Lower leg skin (tissue), 4 donors: Measurements from ENCODE around the gene XRCC2. TPM values are rescaled to one million over a fixed set of nuclear protein-coding genes. Genes with fewer than 3 reads are reported as not detected.
"Not testable (repeated sequence)": the region's sequence is repeated elsewhere in the genome, so short reads cannot be mapped to it uniquely, and the experiment has no call there.

Experiments
- DNase-seq, 2 donors: peaks; one replicate each; pipeline ENCODE4 v3.0.0-alpha.2; 2019; ENCODE audit warnings: low spot score in 2 of 2
- H3K4me3 ChIP-seq: fragments of 200-600 bp; sonication (generic); 2 replicates; pipeline ENCODE4 v1.5.1; 2017; ENCODE audit warnings: mild to moderate bottlenecking, low read depth; ENCODE audit not compliant: poor library complexity, severe bottlenecking
- CTCF ChIP-seq, 3 donors: fragments of 450-650 bp; IDR thresholded peaks; one replicate each; pipeline ENCODE4 v1.5.1; 2016; ENCODE audit warnings: antibody characterized with exemption in 3 of 3, mild to moderate bottlenecking in 3 of 3, moderate library complexity in 2 of 3
- POLR2A ChIP-seq, 2 donors: fragments of 450-650 bp; IDR thresholded peaks; one replicate each; pipeline ENCODE4 v1.6.1; 2016 to 2017; ENCODE audit warnings: antibody characterized with exemption in 2 of 2, mild to moderate bottlenecking in 1 of 2, moderate library complexity in 1 of 2
- WGBS, 2 donors: methylation state at CpG; one replicate each; pipeline ENCODE4 v1.1.5; 2018; 5-methylcytosine and 5-hydroxymethylcytosine counted together
- intact Hi-C: fragments of 100-400 bp; cut with DNase I; formaldehyde crosslinking; loops from one replicate; pipeline ENCODE4 v1.15.0; 2023; ENCODE audit warnings: low total_unique reads
- total RNA-seq, 4 donors: library from RNA; depleted of rRNA; stranded (reverse); fragments of >200 nt; gene quantifications; one replicate each; pipeline ENCODE4 v1.1.0, GENCODE V29; 2016

The XRCC2 gene
- total RNA-seq, 4 donors from 2014 or later = 0.25 to 1.1 (median 0.81) TPM

- TF ChIP-seq CTCF (IDR thresholded peaks at IDR 0.05) = no peak
- no peak for TF ChIP-seq POLR2A (IDR thresholded peaks at IDR 0.05)
- intact Hi-C loops = no loop called here
- H3K4me3 ChIP-seq = no peak overlapping the region
- DNase-seq = no peak
- 93 to 96% methylated on average over 11 of the region's 11 CpGs for WGBS, 2 donors
Measured at GRCh38 chr7:152663148-152663740, 12.7 kb downstream of the XRCC2 start.

GRCh38 chr7:152661479-152661878 lies 14.5 kb downstream of the XRCC2 start:
- no peak for DNase-seq
- H3K4me3 ChIP-seq = no peak overlapping the region
- WGBS, 2 donors = 95 to 100% methylated on average over 1 of the region's 1 CpG
- intact Hi-C loops = no loop called here
- TF ChIP-seq POLR2A (IDR thresholded peaks at IDR 0.05) (no peak), CTCF (IDR thresholded peaks at IDR 0.05) (no peak)

GRCh38 chr7:152660021-152660420 lies 15.9 kb downstream of the XRCC2 start:
- TF ChIP-seq CTCF (IDR thresholded peaks at IDR 0.05) = no peak
- no peak for TF ChIP-seq POLR2A (IDR thresholded peaks at IDR 0.05)
- intact Hi-C loops = no loop called here
- H3K4me3 ChIP-seq = no peak overlapping the region
- WGBS, 2 donors = 92 to 96% methylated on average over 7 of the region's 7 CpGs
- DNase-seq = no peak

DNA sequence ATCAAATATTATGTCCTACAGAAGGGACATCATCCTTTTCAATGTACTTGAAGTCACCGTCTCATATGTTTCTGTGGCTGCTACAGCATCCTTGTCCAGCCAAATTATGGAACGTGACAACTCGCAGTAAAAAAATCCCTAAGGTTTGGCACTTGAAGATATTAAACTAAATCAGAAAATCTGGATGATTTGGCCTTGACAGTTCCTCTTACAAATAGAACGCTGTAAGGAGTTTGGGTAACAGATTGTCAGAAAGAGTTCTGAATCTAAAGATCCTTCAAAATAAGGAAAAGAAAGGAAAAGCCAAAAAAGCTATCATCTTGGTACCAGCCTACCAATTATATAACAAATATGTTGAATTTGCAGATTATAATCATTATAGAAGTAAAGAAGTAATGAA lies 21.0 kb downstream of the XRCC2 start:
- no peak for TF ChIP-seq POLR2A (IDR thresholded peaks at IDR 0.05)
- TF ChIP-seq CTCF (IDR thresholded peaks at IDR 0.05) = no peak
- intact Hi-C loops = no loop called here
- no peak for DNase-seq
- WGBS, 2 donors = 64 to 65% methylated on average over 4 of the region's 4 CpGs
- H3K4me3 ChIP-seq = no peak overlapping the region

- no peak for DNase-seq
- TF ChIP-seq POLR2A (IDR thresholded peaks at IDR 0.05) = no peak
- no peak for TF ChIP-seq CTCF (IDR thresholded peaks at IDR 0.05)
- no peak overlapping the region for H3K4me3 ChIP-seq
- 77 to 83% methylated on average over 2 of the region's 2 CpGs for WGBS, 2 donors
- intact Hi-C loops = no loop called here
Measured at GRCh38 chr7:152649220-152649619, 26.7 kb downstream of the XRCC2 start.

- 95 to 97% methylated on average over 3 of the region's 3 CpGs for WGBS, 2 donors
- TF ChIP-seq POLR2A (IDR thresholded peaks at IDR 0.05) (no peak), CTCF (IDR thresholded peaks at IDR 0.05) (no peak)
- no peak for DNase-seq
- intact Hi-C loops = no loop called here
- H3K4me3 ChIP-seq = no peak overlapping the region
Measured at GRCh38 chr7:152647009-152647408, 28.9 kb downstream of the XRCC2 start.

- H3K4me3 ChIP-seq, intact Hi-C loops, DNase-seq: not testable (repeated sequence)
- 96 to 97% methylated on average over 11 of the region's 11 CpGs for WGBS, 2 donors
Measured at GRCh38 chr7:152646579-152646978, 29.4 kb downstream of the XRCC2 start.
